GM18907 (cell line): Measurements from ENCODE around the gene ALG14.
"Not testable (repeated sequence)": the region's sequence is repeated elsewhere in the genome, so short reads cannot be mapped to it uniquely, and the experiment has no call there.

Source experiments
- ATAC-seq: cut with Tn5 transposase; IDR thresholded peaks from one replicate; pipeline ENCODE4 v1.9.1; 2021; ENCODE audit warnings: mild to moderate bottlenecking, moderate library complexity; ENCODE audit not compliant: unreplicated experiment

Gene ALG14

GRCh38 chr1:95013950-95014574, 58.7 kb downstream of the ALG14 start:
- ATAC-seq = no peak

- no peak for ATAC-seq
Measured at GRCh38 chr1:95012389-95012788, 60.4 kb downstream of the ALG14 start.

- ATAC-seq = no peak
Measured at GRCh38 chr1:95010158-95010557, 62.6 kb downstream of the ALG14 start.

GRCh38 chr1:95007687-95008086, 65.1 kb downstream of the ALG14 start:
- ATAC-seq = no peak

GRCh38 chr1:95006681-95007080, 66.1 kb downstream of the ALG14 start:
- ATAC-seq = no peak

- no peak for ATAC-seq
Measured at GRCh38 chr1:95005584-95005983, 67.2 kb downstream of the ALG14 start.

- ATAC-seq = no peak
Measured at GRCh38 chr1:95004013-95004412, 68.7 kb downstream of the ALG14 start.

- no peak for ATAC-seq
Measured at GRCh38 chr1:95003433-95003738, 69.4 kb downstream of the ALG14 start.

GRCh38 chr1:95002540-95003432, 70.0 kb downstream of the ALG14 start:
- no peak for ATAC-seq

GRCh38 chr1:95002164-95002539, 70.6 kb downstream of the ALG14 start:
- ATAC-seq = no peak

- ATAC-seq = no peak
Measured at GRCh38 chr1:94999456-95000131, 73.2 kb downstream of the ALG14 start.

- no peak for ATAC-seq
Measured at GRCh38 chr1:94998748-94999147, 74.0 kb downstream of the ALG14 start.

- ATAC-seq = no peak
Measured at GRCh38 chr1:94998114-94998513, 74.6 kb downstream of the ALG14 start.

- not testable (repeated sequence) for ATAC-seq
Measured at GRCh38 chr1:94995536-94995935, 77.2 kb downstream of the ALG14 start.

GRCh38 chr1:94994805-94995204, 77.9 kb downstream of the ALG14 start:
- no peak for ATAC-seq

GRCh38 chr1:94993931-94994645, 78.7 kb downstream of the ALG14 start:
- ATAC-seq = no peak

GRCh38 chr1:94992863-94993563, 79.7 kb downstream of the ALG14 start:
- ATAC-seq = no peak

- no peak for ATAC-seq
Measured at GRCh38 chr1:94992161-94992560, 80.6 kb downstream of the ALG14 start.

- no peak for ATAC-seq
Measured at GRCh38 chr1:94989911-94990473, 82.8 kb downstream of the ALG14 start.

GRCh38 chr1:94989398-94989797, 83.4 kb downstream of the ALG14 start:
- ATAC-seq = no peak
